Gastroesophageal sphincter (tissue), 3 donors: ENCODE results near the gene CHD6.

Experiments
- POLR2A ChIP-seq, 2 donors: fragments of 450-650 bp; IDR thresholded peaks; one replicate each; pipeline ENCODE4 v1.6.1; 2017; ENCODE audit warnings: antibody characterized with exemption in 2 of 2, mild to moderate bottlenecking in 2 of 2, moderate library complexity in 1 of 2
- TF ChIP-seq, protein P1 (sequence below), 4 experiments: fragments of 200-600 bp in 2 of 4; fragments of 450-650 bp in 2 of 4; sonication (generic) in 1 of 4; IDR thresholded peaks; one replicate each; pipeline ENCODE4 v1.5.1; 2017 to 2019; ENCODE audit warnings: antibody characterized with exemption in 4 of 4, mild to moderate bottlenecking in 2 of 4, moderate library complexity in 2 of 4

DNA sequence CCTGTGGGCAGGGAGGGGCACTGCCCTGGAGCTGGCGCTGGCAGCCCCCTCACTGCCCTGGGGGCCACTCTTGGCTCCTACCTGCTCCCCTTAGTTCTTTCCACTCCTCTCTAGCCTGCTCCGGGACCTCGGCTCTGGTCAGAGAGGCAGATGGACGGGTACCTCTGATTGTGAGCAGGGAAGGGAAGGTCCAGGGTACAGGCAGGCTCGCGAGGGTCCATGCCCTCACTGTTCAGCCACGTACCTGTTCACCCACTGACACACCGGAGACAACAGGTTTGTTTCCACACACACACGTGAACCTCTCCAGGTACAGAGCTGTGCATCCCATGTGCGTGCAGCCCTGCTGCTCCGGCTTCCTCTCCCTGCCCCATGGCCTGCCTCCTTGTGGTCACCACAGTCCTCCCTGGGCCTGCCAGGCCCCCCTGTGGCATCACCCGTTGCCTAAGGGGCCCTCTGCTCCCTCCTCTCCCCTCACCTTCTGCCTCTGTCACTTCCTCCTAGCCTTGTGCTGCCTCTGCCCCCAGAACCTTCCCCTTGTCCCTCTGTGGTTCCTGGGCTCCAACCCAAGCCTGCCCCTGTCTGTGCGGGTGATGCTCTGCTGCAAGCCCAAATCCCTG is 253.8 kb downstream of the CHD6 start:
- TF ChIP-seq, protein P1, sequence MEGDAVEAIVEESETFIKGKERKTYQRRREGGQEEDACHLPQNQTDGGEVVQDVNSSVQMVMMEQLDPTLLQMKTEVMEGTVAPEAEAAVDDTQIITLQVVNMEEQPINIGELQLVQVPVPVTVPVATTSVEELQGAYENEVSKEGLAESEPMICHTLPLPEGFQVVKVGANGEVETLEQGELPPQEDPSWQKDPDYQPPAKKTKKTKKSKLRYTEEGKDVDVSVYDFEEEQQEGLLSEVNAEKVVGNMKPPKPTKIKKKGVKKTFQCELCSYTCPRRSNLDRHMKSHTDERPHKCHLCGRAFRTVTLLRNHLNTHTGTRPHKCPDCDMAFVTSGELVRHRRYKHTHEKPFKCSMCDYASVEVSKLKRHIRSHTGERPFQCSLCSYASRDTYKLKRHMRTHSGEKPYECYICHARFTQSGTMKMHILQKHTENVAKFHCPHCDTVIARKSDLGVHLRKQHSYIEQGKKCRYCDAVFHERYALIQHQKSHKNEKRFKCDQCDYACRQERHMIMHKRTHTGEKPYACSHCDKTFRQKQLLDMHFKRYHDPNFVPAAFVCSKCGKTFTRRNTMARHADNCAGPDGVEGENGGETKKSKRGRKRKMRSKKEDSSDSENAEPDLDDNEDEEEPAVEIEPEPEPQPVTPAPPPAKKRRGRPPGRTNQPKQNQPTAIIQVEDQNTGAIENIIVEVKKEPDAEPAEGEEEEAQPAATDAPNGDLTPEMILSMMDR (IDR thresholded peaks at IDR 0.05) = no peak
- TF ChIP-seq POLR2A (IDR thresholded peaks at IDR 0.05) = no peak
